HepG2 (cell line): ENCODE results near the gene FAM3A. TPM values are rescaled to one million over a fixed set of nuclear protein-coding genes. Genes with fewer than 3 reads are reported as not detected.
A peak's percentile ranks its signal among the peaks of the same experiment; 100 is the strongest.

Experiments
- EEA1 ChIP-seq: sonication (generic); formaldehyde crosslinking; IDR thresholded peaks from 2 replicates; pipeline ENCODE4 v1.5.1; 2020; ENCODE audit warnings: mild to moderate bottlenecking, missing genetic modification reagents, borderline replicate concordance
- GABPA ChIP-seq, 2 experiments: IDR thresholded peaks; 2 replicates each; pipeline ENCODE4 v1.6.1; 2011 to 2016; ENCODE audit warnings: low read depth in 2 of 2, low read length in 1 of 2, missing biosample characterization in 1 of 2, missing genetic modification characterization in 1 of 2
- KLF16 ChIP-seq, 2 experiments: sonication (generic) in 1 of 2; formaldehyde crosslinking in 1 of 2; IDR thresholded peaks; 2 replicates each; pipeline versions ENCODE4 v1.6.1 to v1.8.0; 2016 to 2023; ENCODE audit warnings: missing genetic modification reagents in 2 of 2, missing compliant biosample characterization in 1 of 2
- KLF9 ChIP-seq: IDR thresholded peaks from 2 replicates; pipeline ENCODE4 v1.6.1; 2016; ENCODE audit warnings: low read depth
- KMT2A ChIP-seq: sonication (generic); formaldehyde crosslinking; IDR thresholded peaks from 2 replicates; pipeline ENCODE4 v1.4.0; 2020; ENCODE audit warnings: missing genetic modification reagents
- MXD4 ChIP-seq: IDR thresholded peaks from 2 replicates; pipeline ENCODE4 v1.6.1; 2016; ENCODE audit warnings: mild to moderate bottlenecking, missing biosample characterization, missing genetic modification reagents
- NBN ChIP-seq: fragments of 450-650 bp; conservative IDR thresholded peaks from 2 replicates; pipeline ENCODE4 v1.6.1; 2017
- NR2F2 ChIP-seq: IDR thresholded peaks from 2 replicates; pipeline ENCODE4 v1.6.1; 2012; ENCODE audit warnings: low read depth, inconsistent platforms, borderline replicate concordance
- PHF5A ChIP-seq: IDR thresholded peaks from one replicate; pipeline ENCODE4 v1.6.1; 2018; ENCODE audit warnings: low read depth, missing genetic modification reagents; ENCODE audit not compliant: unreplicated experiment
- POLR2AphosphoS2 ChIP-seq: IDR thresholded peaks from 2 replicates; pipeline ENCODE4 v1.6.1; 2011; ENCODE audit warnings: low read depth, low read length, improper control_type of control experiment
- SRSF4 ChIP-seq: fragments of 200-400 bp; formaldehyde crosslinking; IDR thresholded peaks from one replicate; pipeline ENCODE4 v1.6.1; 2018; ENCODE audit warnings: mild to moderate bottlenecking, low read depth, low read length, moderate library complexity; ENCODE audit not compliant: poor library complexity, severe bottlenecking
- ZNF337 ChIP-seq: sonication (generic); formaldehyde crosslinking; IDR thresholded peaks from 2 replicates; pipeline ENCODE4 v1.5.1; 2020; ENCODE audit warnings: missing genetic modification reagents, low read depth, mild to moderate bottlenecking, borderline replicate concordance
- ZNF382 ChIP-seq: sonication (generic); formaldehyde crosslinking; IDR thresholded peaks from 2 replicates; pipeline ENCODE4 v1.5.0; 2020; ENCODE audit warnings: missing genetic modification reagents, mild to moderate bottlenecking, borderline replicate concordance
- ZNF670 ChIP-seq: sonication (generic); formaldehyde crosslinking; IDR thresholded peaks from 2 replicates; pipeline ENCODE4 v1.8.0; 2022; ENCODE audit warnings: mild to moderate bottlenecking, missing genetic modification reagents, borderline replicate concordance
- ZNF672 ChIP-seq: sonication (generic); formaldehyde crosslinking; IDR thresholded peaks from 2 replicates; pipeline ENCODE4 v1.8.1; 2022; ENCODE audit warnings: missing genetic modification reagents
- polyA plus RNA-seq, 8 experiments: library from polyadenylated mRNA; depleted of rRNA in 3 of 8; stranded (reverse) in 7 of 8; unstranded in 1 of 8; fragments of >200 nt; fragmentation: Illumina TruSeq in 4 of 8; extraction: Trizol in 4 of 8; gene quantifications; 2 replicates each; pipeline versions ENCODE4 v1.2.1 to v1.2.3, GENCODE V29; 2011 to 2016; ENCODE audit warnings: low read depth in 4 of 8, missing spikeins in 1 of 8, mixed read lengths in 1 of 8; ENCODE audit not compliant: insufficient read depth in 1 of 8
- total RNA-seq, 5 experiments: library from RNA; depleted of rRNA; stranded (reverse); fragments of >200 nt; fragmentation: Illumina TruSeq; extraction: Trizol; gene quantifications; 2 replicates each; pipeline ENCODE4 v1.2.3, GENCODE V29; 2016; ENCODE audit warnings: low read depth in 1 of 5
- TF ChIP-seq, protein P1 (sequence below): sonication (generic); formaldehyde crosslinking; IDR thresholded peaks from 2 replicates; pipeline ENCODE4 v1.8.0; 2022; ENCODE audit warnings: mild to moderate bottlenecking, missing genetic modification reagents; ENCODE audit not compliant: insufficient replicate concordance
- TF ChIP-seq, protein P2 (sequence below): sonication (generic); formaldehyde crosslinking; IDR thresholded peaks from 2 replicates; pipeline ENCODE4 v1.9.0; 2021; ENCODE audit warnings: missing genetic modification reagents, mild to moderate bottlenecking, borderline replicate concordance
- TF ChIP-seq, protein P3 (sequence below): conservative IDR thresholded peaks from 2 replicates; pipeline ENCODE4 v1.6.1; 2018; ENCODE audit warnings: missing genetic modification reagents
- TF ChIP-seq, protein P4 (sequence below): sonication (generic); formaldehyde crosslinking; IDR thresholded peaks from 2 replicates; pipeline ENCODE4 v1.8.0; 2022; ENCODE audit warnings: mild to moderate bottlenecking, missing genetic modification reagents, moderate library complexity

Gene FAM3A
- total and polyA plus RNA-seq, 2 of the 13 experiments (the other 11 are each of a cell fraction or from before 2014, with no cell fraction given) = 11.2 to 22.7 TPM

DNA sequence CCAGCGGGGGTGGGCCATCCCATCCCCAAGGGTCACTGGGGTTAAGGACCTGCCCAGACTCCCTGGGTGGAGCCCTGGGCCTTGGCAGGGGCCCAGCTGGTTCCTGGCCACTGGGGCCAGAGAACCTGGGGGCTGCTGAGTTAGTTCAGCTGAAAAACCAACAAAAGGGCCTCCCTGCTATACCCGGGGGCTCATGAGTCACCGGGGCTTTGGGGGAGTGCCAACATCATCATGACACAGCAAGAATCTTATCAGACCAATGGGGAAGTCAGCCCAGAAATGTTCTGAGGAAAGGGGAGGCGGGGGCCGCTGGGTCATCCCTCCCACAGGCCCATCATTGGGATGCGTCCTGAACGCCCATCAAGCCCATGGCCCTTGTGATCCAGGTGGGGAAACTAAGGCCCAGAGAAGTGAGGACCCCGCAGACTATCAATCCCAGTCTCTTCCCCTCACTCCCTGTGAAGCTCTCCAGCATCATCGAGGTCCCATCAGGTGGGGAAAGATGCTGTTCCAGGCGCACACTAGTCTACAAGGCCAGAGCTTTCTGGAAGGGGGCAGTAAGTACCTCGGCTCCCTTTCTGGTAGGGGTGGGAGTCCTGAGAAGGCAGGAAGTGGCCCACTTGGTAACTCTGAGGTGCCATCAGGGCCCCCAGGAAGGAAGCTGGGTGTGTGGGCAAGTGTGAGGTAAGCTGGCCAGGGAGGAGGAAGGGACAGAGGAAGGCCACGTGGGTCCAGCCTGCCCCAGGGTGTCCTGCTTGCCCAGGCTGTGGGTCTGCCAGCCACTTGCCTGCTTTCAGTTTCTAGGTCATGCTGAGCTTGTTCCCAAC, 26.1 kb upstream of the FAM3A start (continued):
- TF ChIP-seq, protein P1, sequence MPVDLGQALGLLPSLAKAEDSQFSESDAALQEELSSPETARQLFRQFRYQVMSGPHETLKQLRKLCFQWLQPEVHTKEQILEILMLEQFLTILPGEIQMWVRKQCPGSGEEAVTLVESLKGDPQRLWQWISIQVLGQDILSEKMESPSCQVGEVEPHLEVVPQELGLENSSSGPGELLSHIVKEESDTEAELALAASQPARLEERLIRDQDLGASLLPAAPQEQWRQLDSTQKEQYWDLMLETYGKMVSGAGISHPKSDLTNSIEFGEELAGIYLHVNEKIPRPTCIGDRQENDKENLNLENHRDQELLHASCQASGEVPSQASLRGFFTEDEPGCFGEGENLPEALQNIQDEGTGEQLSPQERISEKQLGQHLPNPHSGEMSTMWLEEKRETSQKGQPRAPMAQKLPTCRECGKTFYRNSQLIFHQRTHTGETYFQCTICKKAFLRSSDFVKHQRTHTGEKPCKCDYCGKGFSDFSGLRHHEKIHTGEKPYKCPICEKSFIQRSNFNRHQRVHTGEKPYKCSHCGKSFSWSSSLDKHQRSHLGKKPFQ = no peak
- TF ChIP-seq ZNF672 (CRISPR knock-in tag) = no peak
- no peak for TF ChIP-seq EEA1 (CRISPR knock-in tag)
- TF ChIP-seq ZNF382 (CRISPR knock-in tag) = no peak
- no peak for TF ChIP-seq ZNF670 (CRISPR knock-in tag)
- no peak for TF ChIP-seq GABPA (IDR thresholded peaks at IDR 0.05; ENCODE audit: low read depth, low read length)
- no peak for TF ChIP-seq GABPA (CRISPR knock-in tag; IDR thresholded peaks at IDR 0.05; ENCODE audit: low read depth)
- TF ChIP-seq, protein P2, sequence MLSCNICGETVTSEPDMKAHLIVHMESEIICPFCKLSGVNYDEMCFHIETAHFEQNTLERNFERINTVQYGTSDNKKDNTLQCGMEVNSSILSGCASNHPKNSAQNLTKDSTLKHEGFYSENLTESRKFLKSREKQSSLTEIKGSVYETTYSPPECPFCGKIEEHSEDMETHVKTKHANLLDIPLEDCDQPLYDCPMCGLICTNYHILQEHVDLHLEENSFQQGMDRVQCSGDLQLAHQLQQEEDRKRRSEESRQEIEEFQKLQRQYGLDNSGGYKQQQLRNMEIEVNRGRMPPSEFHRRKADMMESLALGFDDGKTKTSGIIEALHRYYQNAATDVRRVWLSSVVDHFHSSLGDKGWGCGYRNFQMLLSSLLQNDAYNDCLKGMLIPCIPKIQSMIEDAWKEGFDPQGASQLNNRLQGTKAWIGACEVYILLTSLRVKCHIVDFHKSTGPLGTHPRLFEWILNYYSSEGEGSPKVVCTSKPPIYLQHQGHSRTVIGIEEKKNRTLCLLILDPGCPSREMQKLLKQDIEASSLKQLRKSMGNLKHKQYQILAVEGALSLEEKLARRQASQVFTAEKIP = no peak
- TF ChIP-seq, protein P3, sequence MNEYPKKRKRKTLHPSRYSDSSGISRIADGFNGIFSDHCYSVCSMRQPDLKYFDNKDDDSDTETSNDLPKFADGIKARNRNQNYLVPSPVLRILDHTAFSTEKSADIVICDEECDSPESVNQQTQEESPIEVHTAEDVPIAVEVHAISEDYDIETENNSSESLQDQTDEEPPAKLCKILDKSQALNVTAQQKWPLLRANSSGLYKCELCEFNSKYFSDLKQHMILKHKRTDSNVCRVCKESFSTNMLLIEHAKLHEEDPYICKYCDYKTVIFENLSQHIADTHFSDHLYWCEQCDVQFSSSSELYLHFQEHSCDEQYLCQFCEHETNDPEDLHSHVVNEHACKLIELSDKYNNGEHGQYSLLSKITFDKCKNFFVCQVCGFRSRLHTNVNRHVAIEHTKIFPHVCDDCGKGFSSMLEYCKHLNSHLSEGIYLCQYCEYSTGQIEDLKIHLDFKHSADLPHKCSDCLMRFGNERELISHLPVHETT (CRISPR knock-in tag) = no peak
- no peak for TF ChIP-seq KLF9 (CRISPR knock-in tag)
- TF ChIP-seq SRSF4 = no peak
- no peak for TF ChIP-seq ZNF337 (CRISPR knock-in tag)
- peak in 1 of 2 experiments; percentile 34; a peak in 1 of 4 replicates for TF ChIP-seq KLF16 (CRISPR knock-in tag; IDR thresholded peaks at IDR 0.05)
- TF ChIP-seq POLR2AphosphoS2 = peak; percentile 50; the same call in 1 of the 2 replicates
- no peak for TF ChIP-seq KMT2A
- no peak for TF ChIP-seq MXD4 (CRISPR knock-in tag)
- peak; percentile 38 for TF ChIP-seq PHF5A (CRISPR knock-in tag)
- TF ChIP-seq NBN = no peak
- TF ChIP-seq, protein P4, sequence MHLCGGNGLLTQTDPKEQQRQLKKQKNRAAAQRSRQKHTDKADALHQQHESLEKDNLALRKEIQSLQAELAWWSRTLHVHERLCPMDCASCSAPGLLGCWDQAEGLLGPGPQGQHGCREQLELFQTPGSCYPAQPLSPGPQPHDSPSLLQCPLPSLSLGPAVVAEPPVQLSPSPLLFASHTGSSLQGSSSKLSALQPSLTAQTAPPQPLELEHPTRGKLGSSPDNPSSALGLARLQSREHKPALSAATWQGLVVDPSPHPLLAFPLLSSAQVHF (CRISPR knock-in tag) = no peak
- no peak for TF ChIP-seq NR2F2
